ENCODE results near the gene BPI.

DNA sequence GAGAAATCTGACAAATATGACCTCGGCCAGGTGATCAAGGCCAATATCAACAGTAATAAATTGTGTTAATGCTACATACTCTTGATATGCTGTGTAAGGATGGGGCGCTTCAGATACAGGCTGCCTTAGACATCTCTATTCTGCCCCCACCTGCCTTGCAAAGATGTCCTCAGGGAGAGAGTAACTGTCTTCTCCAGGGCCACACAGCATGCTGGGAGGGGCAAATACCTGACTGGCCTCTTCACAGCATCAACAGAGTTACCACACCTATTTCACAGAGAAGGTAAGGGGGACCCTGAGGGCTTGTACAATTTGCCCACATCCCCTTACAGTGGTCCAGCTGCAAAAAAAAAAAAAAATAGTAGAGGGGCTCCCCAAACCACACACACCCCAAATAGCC lies 26.3 kb upstream of the BPI start:
- no peak for TF ChIP-seq POLR2A (IDR thresholded peaks at IDR 0.05)
- TF ChIP-seq, protein P1, sequence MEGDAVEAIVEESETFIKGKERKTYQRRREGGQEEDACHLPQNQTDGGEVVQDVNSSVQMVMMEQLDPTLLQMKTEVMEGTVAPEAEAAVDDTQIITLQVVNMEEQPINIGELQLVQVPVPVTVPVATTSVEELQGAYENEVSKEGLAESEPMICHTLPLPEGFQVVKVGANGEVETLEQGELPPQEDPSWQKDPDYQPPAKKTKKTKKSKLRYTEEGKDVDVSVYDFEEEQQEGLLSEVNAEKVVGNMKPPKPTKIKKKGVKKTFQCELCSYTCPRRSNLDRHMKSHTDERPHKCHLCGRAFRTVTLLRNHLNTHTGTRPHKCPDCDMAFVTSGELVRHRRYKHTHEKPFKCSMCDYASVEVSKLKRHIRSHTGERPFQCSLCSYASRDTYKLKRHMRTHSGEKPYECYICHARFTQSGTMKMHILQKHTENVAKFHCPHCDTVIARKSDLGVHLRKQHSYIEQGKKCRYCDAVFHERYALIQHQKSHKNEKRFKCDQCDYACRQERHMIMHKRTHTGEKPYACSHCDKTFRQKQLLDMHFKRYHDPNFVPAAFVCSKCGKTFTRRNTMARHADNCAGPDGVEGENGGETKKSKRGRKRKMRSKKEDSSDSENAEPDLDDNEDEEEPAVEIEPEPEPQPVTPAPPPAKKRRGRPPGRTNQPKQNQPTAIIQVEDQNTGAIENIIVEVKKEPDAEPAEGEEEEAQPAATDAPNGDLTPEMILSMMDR (IDR thresholded peaks at IDR 0.05) = no peak

All from heart left ventricle (tissue), 13 donors.